ENCODE data around the gene HIGD1B.

HIGD1B gene

GRCh38 chr17:44898768-44899073 lies 51.0 kb downstream of the HIGD1B start:
- no peak for TF ChIP-seq ZFX (IDR thresholded peaks at IDR 0.05)
- no peak for TF ChIP-seq CTCF (conservative IDR thresholded peaks at IDR 0.05)
- H3K27ac ChIP-seq: peak overlapping the region; percentile 90

GRCh38 chr17:44899074-44899782 lies 51.5 kb downstream of the HIGD1B start, which contains the start of gene EFTUD2:
EFTUD2 (minus strand) TSS chr17:44899445; CDS start chr17:44894521, 4,924 bp downstream.
- peak within 1 kb of the TSS; percentile 90 for H3K27ac ChIP-seq
- TF ChIP-seq ZFX (IDR thresholded peaks at IDR 0.05): peak; percentile 77; the same call in 1 of the 2 replicates
- TF ChIP-seq CTCF (conservative IDR thresholded peaks at IDR 0.05): no peak

Data from C4-2B (cell line).